ENCODE data around the gene MAP3K7. TPM values are rescaled to one million over a fixed set of nuclear protein-coding genes. Genes with fewer than 3 reads are reported as not detected.

The MAP3K7 gene
- total RNA-seq, 1 experiment from 2014 or later: 26.6 TPM

GRCh38 chr6:90484385-90484784 lies 102.5 kb downstream of the MAP3K7 start:
- no peaks in the 10 kb centered on the region for H3K27me3 ChIP-seq (ENCODE audit: insufficient read depth, low read length)
- POLR2A ChIA-PET: no interaction called here

More at GRCh38 chr6:90484385-90484784, 102.5 kb downstream of the MAP3K7 start:
- H3K9ac ChIP-seq (ENCODE audit: low read length): no peak overlapping the region
- RAD21 ChIA-PET (ENCODE audit: low non-redundant PET in 1 of 2, low total read pairs in 2 of 2, uncharacterized antibody in 2 of 2, unreplicated experiment in 2 of 2): no interaction called here
- H3K9me2 ChIP-seq (ENCODE audit: insufficient read depth): 0 out of 2 replicates have a peak, but pooled peaks cover 3% of the 10 kb centered on the region
- H3K79me2 ChIP-seq (ENCODE audit: insufficient read depth, low read length): no peaks in the 10 kb centered on the region
- ATAC-seq (no peak), DNase-seq (ENCODE audit: low read depth, low spot score) (no peak)
- H3K36me3 ChIP-seq (ENCODE audit: control insufficient read depth in 1 of 2, insufficient read depth in 2 of 2, low read length in 2 of 2): no peaks in the 10 kb centered on the region
- H3K4me1 ChIP-seq (ENCODE audit: control insufficient read depth in 1 of 2, insufficient read depth in 2 of 2, low read length in 2 of 2): no peaks in the 10 kb centered on the region
- TF ChIP-seq RAD21 (IDR thresholded peaks at IDR 0.05; ENCODE audit: low read depth): no peak
- TF ChIP-seq POLR2A (IDR thresholded peaks at IDR 0.05; ENCODE audit: borderline replicate concordance, extremely low read depth, insufficient read depth, insufficient read length): no peak
- no peak for TF ChIP-seq SIN3A (IDR thresholded peaks at IDR 0.05; ENCODE audit: low read depth)
- TF ChIP-seq EZH2 (IDR thresholded peaks at IDR 0.05): no peak
- TF ChIP-seq EGR1 (IDR thresholded peaks at IDR 0.05; ENCODE audit: low read depth): no peak
- TF ChIP-seq ATF3 (IDR thresholded peaks at IDR 0.05): no peak
- TF ChIP-seq JUND (IDR thresholded peaks at IDR 0.05): no peak
- TF ChIP-seq ZNF274 (IDR thresholded peaks at IDR 0.05; ENCODE audit: low read depth, low read length): no peak
- TF ChIP-seq ZBTB33 (IDR thresholded peaks at IDR 0.05; ENCODE audit: extremely low read depth, insufficient replicate concordance, low read length): no peak
- no peak for TF ChIP-seq EZH2phosphoT487 (IDR thresholded peaks at IDR 0.05; ENCODE audit: borderline replicate concordance)
- no peak for TF ChIP-seq REST (IDR thresholded peaks at IDR 0.05; ENCODE audit: low read depth)
- intact Hi-C loops (cut with micrococcal nuclease): no loop called here
- H3K4me3 ChIP-seq (replicated peaks in 1 of 2; ENCODE audit: low read depth in 1 of 2, low read length in 2 of 2): no peak overlapping the region
- no peak overlapping the region for H2AFZ ChIP-seq (ENCODE audit: low read depth, low read length, poor library complexity, severe bottlenecking)
- H3K9me3 ChIP-seq (ENCODE audit: control insufficient read depth in 1 of 2, insufficient read depth in 1 of 2, low read depth in 1 of 2, low read length in 2 of 2): no peaks in the 10 kb centered on the region
- no peak overlapping the region for H3K27ac ChIP-seq (ENCODE audit: low read depth, low read length)
- CTCF ChIA-PET: no interaction called here
- H3K4me2 ChIP-seq (ENCODE audit: low read length): no peak overlapping the region
- no TSS peak for BruUV-seq (replicated peaks)
- H4K20me1 ChIP-seq (ENCODE audit: insufficient read depth): no peaks in the 10 kb centered on the region

All from HCT116 (cell line).